Measurements from ENCODE around the gene SLC25A48.

SLC25A48 gene

GRCh38 chr5:135825373-135826220, 8.9 kb upstream of the SLC25A48 start:
- H3K27me3 Mint-ChIP-seq = peaks cover 12% of the 10 kb centered on the region in 2 donors
- H3K4me1 Mint-ChIP-seq = no peaks in the 10 kb centered on the region
- no peaks in the 10 kb centered on the region for H3K36me3 Mint-ChIP-seq
- DNase-seq (no peak), ATAC-seq (replicated peaks) (no peak)
- H3K27ac Mint-ChIP-seq = no peak overlapping the region
- H3K4me3 Mint-ChIP-seq = no peak overlapping the region
- peaks cover 0 to 4% of the 10 kb centered on the region in 2 donors for H3K9me3 Mint-ChIP-seq

GRCh38 chr5:135826221-135826525, 8.3 kb upstream of the SLC25A48 start:
- no peak for ATAC-seq (replicated peaks)
- H3K9me3 Mint-ChIP-seq = peaks cover 0 to 2% of the 10 kb centered on the region in 2 donors
- DNase-seq = no peak
- no peaks in the 10 kb centered on the region for H3K4me1 Mint-ChIP-seq
- H3K4me3 Mint-ChIP-seq = no peak overlapping the region
- no peak overlapping the region for H3K27ac Mint-ChIP-seq
- peaks cover 18% of the 10 kb centered on the region in 2 donors for H3K27me3 Mint-ChIP-seq
- no peaks in the 10 kb centered on the region for H3K36me3 Mint-ChIP-seq

GRCh38 chr5:135826994-135827671, 7.3 kb upstream of the SLC25A48 start:
- ATAC-seq (replicated peaks) (no peak), DNase-seq (no peak)
- peaks cover 0 to 2% of the 10 kb centered on the region in 2 donors for H3K9me3 Mint-ChIP-seq
- no peak overlapping the region for H3K27ac Mint-ChIP-seq
- H3K4me3 Mint-ChIP-seq = no peak overlapping the region
- H3K4me1 Mint-ChIP-seq = no peaks in the 10 kb centered on the region
- peaks cover 27 to 28% of the 10 kb centered on the region in 2 donors for H3K27me3 Mint-ChIP-seq
- no peaks in the 10 kb centered on the region for H3K36me3 Mint-ChIP-seq

- DNase-seq (no peak), ATAC-seq (replicated peaks) (no peak)
- H3K4me3 Mint-ChIP-seq = no peak overlapping the region
- peaks cover 38% of the 10 kb centered on the region in 2 donors for H3K27me3 Mint-ChIP-seq
- H3K9me3 Mint-ChIP-seq = peaks cover 0 to 2% of the 10 kb centered on the region in 2 donors
- H3K36me3 Mint-ChIP-seq = no peaks in the 10 kb centered on the region
- H3K4me1 Mint-ChIP-seq = no peaks in the 10 kb centered on the region
- no peak overlapping the region for H3K27ac Mint-ChIP-seq
Measured at GRCh38 chr5:135827965-135828781, 6.3 kb upstream of the SLC25A48 start.

- H3K27ac Mint-ChIP-seq = no peak overlapping the region
- no peaks in the 10 kb centered on the region for H3K9me3 Mint-ChIP-seq
- peaks cover under 1% of the 10 kb centered on the region in 2 donors for H3K4me1 Mint-ChIP-seq
- ATAC-seq (replicated peaks) (no peak), DNase-seq (no peak)
- no peaks in the 10 kb centered on the region for H3K36me3 Mint-ChIP-seq
- H3K27me3 Mint-ChIP-seq = peaks cover 43 to 44% of the 10 kb centered on the region in 2 donors
- H3K4me3 Mint-ChIP-seq = no peak overlapping the region
Measured at GRCh38 chr5:135828782-135829127, 5.7 kb upstream of the SLC25A48 start.

GRCh38 chr5:135829179-135829578, 5.3 kb upstream of the SLC25A48 start:
- Mint-ChIP-seq H3K27me3 (peaks cover 48% of the 10 kb centered on the region in 2 donors), H3K4me3 (no peak overlapping the region), H3K27ac (no peak overlapping the region), H3K4me1 (peaks cover 5% of the 10 kb centered on the region in 2 donors), H3K9me3 (no peaks in the 10 kb centered on the region), H3K36me3 (no peaks in the 10 kb centered on the region)
- no peak for ATAC-seq (replicated peaks)
- no peak for DNase-seq

GRCh38 chr5:135829681-135830383, 4.6 kb upstream of the SLC25A48 start:
- DNase-seq (no peak), ATAC-seq (replicated peaks) (peak in 1 of 2 donors; percentile 33)
- H3K36me3 Mint-ChIP-seq = no peaks in the 10 kb centered on the region
- H3K4me3 Mint-ChIP-seq = no peak overlapping the region
- peaks cover 6 to 11% of the 10 kb centered on the region in 2 donors for H3K4me1 Mint-ChIP-seq
- H3K9me3 Mint-ChIP-seq = no peaks in the 10 kb centered on the region
- no peak overlapping the region for H3K27ac Mint-ChIP-seq
- peaks cover 51 to 55% of the 10 kb centered on the region in 2 donors for H3K27me3 Mint-ChIP-seq

- Mint-ChIP-seq H3K27ac (no peak overlapping the region), H3K9me3 (no peaks in the 10 kb centered on the region), H3K27me3 (peaks cover 54 to 60% of the 10 kb centered on the region in 2 donors), H3K36me3 (no peaks in the 10 kb centered on the region), H3K4me3 (no peak overlapping the region), H3K4me1 (peaks cover 6 to 14% of the 10 kb centered on the region in 2 donors)
- no peak for DNase-seq
- ATAC-seq (replicated peaks) = no peak
Measured at GRCh38 chr5:135830384-135830700, 4.1 kb upstream of the SLC25A48 start.

GRCh38 chr5:135830876-135831275, 3.6 kb upstream of the SLC25A48 start:
- no peaks in the 10 kb centered on the region for H3K36me3 Mint-ChIP-seq

GRCh38 chr5:135831439-135831838, 3.0 kb upstream of the SLC25A48 start:
- Mint-ChIP-seq H3K27ac (no peak overlapping the region), H3K27me3 (peaks cover 56 to 60% of the 10 kb centered on the region in 2 donors), H3K4me1 (peaks cover 6 to 14% of the 10 kb centered on the region in 2 donors), H3K36me3 (no peaks in the 10 kb centered on the region), H3K9me3 (no peaks in the 10 kb centered on the region), H3K4me3 (no peak overlapping the region)
- ATAC-seq (replicated peaks) (no peak), DNase-seq (no peak)

More at GRCh38 chr5:135830876-135831275, 3.6 kb upstream of the SLC25A48 start:
- DNase-seq (no peak), ATAC-seq (replicated peaks) (no peak)
- peaks cover 6 to 14% of the 10 kb centered on the region in 2 donors for H3K4me1 Mint-ChIP-seq
- peaks cover 54 to 60% of the 10 kb centered on the region in 2 donors for H3K27me3 Mint-ChIP-seq
- H3K4me3 Mint-ChIP-seq = no peak overlapping the region
- no peak overlapping the region for H3K27ac Mint-ChIP-seq
- H3K9me3 Mint-ChIP-seq = no peaks in the 10 kb centered on the region

- DNase-seq = no peak
- no peaks in the 10 kb centered on the region for H3K36me3 Mint-ChIP-seq
- H3K4me3 Mint-ChIP-seq = no peak overlapping the region
- H3K4me1 Mint-ChIP-seq = peaks cover 6 to 15% of the 10 kb centered on the region in 2 donors
- no peak for ATAC-seq (replicated peaks)
- no peaks in the 10 kb centered on the region for H3K9me3 Mint-ChIP-seq
- H3K27ac Mint-ChIP-seq = no peak overlapping the region
- H3K27me3 Mint-ChIP-seq = peaks cover 59 to 60% of the 10 kb centered on the region in 2 donors
Measured at GRCh38 chr5:135831851-135832555, 2.5 kb upstream of the SLC25A48 start.

GRCh38 chr5:135832941-135833920, 1.2 kb upstream of the SLC25A48 start:
- H3K4me3 Mint-ChIP-seq = no peak overlapping the region
- H3K36me3 Mint-ChIP-seq = peaks cover 0 to 4% of the 10 kb centered on the region in 2 donors
- no peak for DNase-seq
- H3K9me3 Mint-ChIP-seq = peaks cover 9 to 11% of the 10 kb centered on the region in 2 donors
- peaks cover 60 to 67% of the 10 kb centered on the region in 2 donors for H3K27me3 Mint-ChIP-seq
- no peak for ATAC-seq (replicated peaks)
- H3K27ac Mint-ChIP-seq = no peak overlapping the region
- H3K4me1 Mint-ChIP-seq = peaks cover 6 to 19% of the 10 kb centered on the region in 2 donors
